WTC11 (cell line): ENCODE measurements around the gene YPEL4.

Experiments used
- ATF2 ChIP-seq: sonication (generic); formaldehyde crosslinking; IDR thresholded peaks from 2 replicates; pipeline ENCODE4 v1.8.1; 2022; ENCODE audit warnings: low read depth, missing genetic modification reagents, borderline replicate concordance
- CBFB ChIP-seq: sonication (generic); formaldehyde crosslinking; IDR thresholded peaks from 2 replicates; pipeline ENCODE4 v1.8.1; 2022; ENCODE audit warnings: mild to moderate bottlenecking, low read depth, missing genetic modification reagents
- CREB1 ChIP-seq: sonication (generic); formaldehyde crosslinking; IDR thresholded peaks from 2 replicates; pipeline ENCODE4 v1.8.0; 2023; ENCODE audit warnings: mild to moderate bottlenecking, missing genetic modification reagents
- CREM ChIP-seq: sonication (generic); formaldehyde crosslinking; IDR thresholded peaks from 2 replicates; pipeline ENCODE4 v1.8.1; 2022; ENCODE audit warnings: mild to moderate bottlenecking, missing genetic modification reagents, moderate library complexity
- CTCF ChIP-seq: fragments of 200-600 bp; IDR thresholded peaks from 2 replicates; pipeline ENCODE4 v1.8.0; 2022; ENCODE audit warnings: antibody characterized with exemption
- ESRRA ChIP-seq: sonication (generic); formaldehyde crosslinking; IDR thresholded peaks from 2 replicates; pipeline ENCODE4 v1.8.1; 2022; ENCODE audit warnings: mild to moderate bottlenecking, missing genetic modification reagents, borderline replicate concordance
- ETV6 ChIP-seq: sonication (generic); formaldehyde crosslinking; IDR thresholded peaks from 2 replicates; pipeline ENCODE4 v1.8.1; 2022; ENCODE audit warnings: mild to moderate bottlenecking, missing genetic modification reagents
- ZNF121 ChIP-seq: sonication (generic); formaldehyde crosslinking; IDR thresholded peaks from 2 replicates; pipeline ENCODE4 v1.8.0; 2023; ENCODE audit warnings: missing genetic modification reagents
- TF ChIP-seq, protein P1 (sequence below): sonication (generic); formaldehyde crosslinking; IDR thresholded peaks from 2 replicates; pipeline ENCODE4 v1.8.1; 2023; ENCODE audit warnings: mild to moderate bottlenecking, missing genetic modification reagents, moderate library complexity
- TF ChIP-seq, protein P2 (sequence below): sonication (generic); formaldehyde crosslinking; IDR thresholded peaks from 2 replicates; pipeline ENCODE4 v1.8.0; 2022; ENCODE audit warnings: mild to moderate bottlenecking, missing genetic modification reagents

DNA sequence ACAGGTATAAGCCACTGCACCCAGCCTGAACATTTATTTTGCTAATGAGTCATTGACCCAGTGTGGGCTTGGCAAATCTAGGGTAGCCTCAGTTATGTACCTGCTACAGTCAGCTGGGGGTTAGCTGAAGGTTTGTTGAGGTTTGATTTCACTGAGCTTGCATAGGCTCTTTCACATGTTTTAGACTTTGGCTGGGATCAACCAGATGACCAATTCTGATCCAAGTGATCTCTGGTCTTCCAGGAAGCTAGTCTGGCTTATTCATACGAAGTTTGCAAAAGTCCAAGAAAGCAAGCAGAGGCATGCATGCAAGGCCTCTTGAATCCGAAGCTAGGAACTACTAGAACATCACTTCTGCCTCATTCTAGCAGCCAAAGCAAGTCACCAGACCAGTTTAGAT lies 31.3 kb downstream of the YPEL4 start:
- TF ChIP-seq ETV6 (CRISPR knock-in tag) (no peak), CTCF (no peak), ATF2 (no peak), CBFB (CRISPR knock-in tag) (no peak), ESRRA (CRISPR knock-in tag) (no peak), CREM (CRISPR knock-in tag) (no peak), ZNF121 (CRISPR knock-in tag) (no peak), CREB1 (CRISPR knock-in tag) (no peak)
- TF ChIP-seq, protein P1, sequence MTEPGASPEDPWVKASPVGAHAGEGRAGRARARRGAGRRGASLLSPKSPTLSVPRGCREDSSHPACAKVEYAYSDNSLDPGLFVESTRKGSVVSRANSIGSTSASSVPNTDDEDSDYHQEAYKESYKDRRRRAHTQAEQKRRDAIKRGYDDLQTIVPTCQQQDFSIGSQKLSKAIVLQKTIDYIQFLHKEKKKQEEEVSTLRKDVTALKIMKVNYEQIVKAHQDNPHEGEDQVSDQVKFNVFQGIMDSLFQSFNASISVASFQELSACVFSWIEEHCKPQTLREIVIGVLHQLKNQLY (CRISPR knock-in tag) = no peak
- TF ChIP-seq, protein P2, sequence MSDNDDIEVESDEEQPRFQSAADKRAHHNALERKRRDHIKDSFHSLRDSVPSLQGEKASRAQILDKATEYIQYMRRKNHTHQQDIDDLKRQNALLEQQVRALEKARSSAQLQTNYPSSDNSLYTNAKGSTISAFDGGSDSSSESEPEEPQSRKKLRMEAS (CRISPR knock-in tag) = no peak
